ENCODE data around the gene NSDHL.

Gene NSDHL

DNA sequence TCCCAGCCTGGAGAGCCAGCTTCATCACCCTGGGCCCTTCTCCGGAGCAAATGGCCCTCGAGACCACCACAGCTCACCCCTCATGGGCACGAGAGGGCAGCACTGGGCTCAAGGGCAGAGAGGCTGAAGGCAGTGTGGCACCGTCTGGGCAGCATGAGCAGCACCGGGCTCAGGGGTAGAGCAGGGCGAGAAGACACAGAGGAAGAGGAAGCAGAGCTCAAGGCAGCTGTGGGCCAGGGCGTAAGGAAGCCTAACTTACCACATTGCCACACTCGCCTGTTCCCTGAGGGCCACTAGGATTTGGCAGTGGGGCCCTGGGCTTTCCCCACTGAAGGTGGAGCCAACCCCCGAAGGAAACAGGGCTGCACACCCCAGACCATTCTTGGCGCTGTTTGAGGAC, 82.5 kb downstream of the NSDHL start:
- TF ChIP-seq JUND (IDR thresholded peaks at IDR 0.05; ENCODE audit: low read depth): no peak
- no peak for DNase-seq (ENCODE audit: low read depth in 1 of 2, low spot score in 1 of 2)
- in situ Hi-C loops (cut with HindIII; ENCODE audit: low pct_unique_long_range_greater_than_20kb, low sequenced_read_pairs): no loop called here

- in situ Hi-C loops (cut with HindIII; ENCODE audit: low pct_unique_long_range_greater_than_20kb, low sequenced_read_pairs): no loop called here
- no peak for TF ChIP-seq JUND (IDR thresholded peaks at IDR 0.05; ENCODE audit: low read depth)
- DNase-seq (ENCODE audit: low read depth in 1 of 2, low spot score in 1 of 2): no peak
These were observed 83.0 kb downstream of the NSDHL start for GRCh38 chrX:152913910-152914309.

- DNase-seq (ENCODE audit: low read depth in 1 of 2, low spot score in 1 of 2): peak in 1 of 2 experiments; percentile 19
- in situ Hi-C loops (cut with HindIII; ENCODE audit: low pct_unique_long_range_greater_than_20kb, low sequenced_read_pairs): no loop called here
- no peak for TF ChIP-seq JUND (IDR thresholded peaks at IDR 0.05; ENCODE audit: low read depth)
These were observed 84.8 kb downstream of the NSDHL start for GRCh38 chrX:152915541-152916241.

GRCh38 chrX:152917656-152918579, 87.1 kb downstream of the NSDHL start:
- no peak for TF ChIP-seq JUND (IDR thresholded peaks at IDR 0.05; ENCODE audit: low read depth)
- no peak for DNase-seq (ENCODE audit: low read depth in 1 of 2, low spot score in 1 of 2)
- in situ Hi-C loops (cut with HindIII; ENCODE audit: low pct_unique_long_range_greater_than_20kb, low sequenced_read_pairs): no loop called here

DNA sequence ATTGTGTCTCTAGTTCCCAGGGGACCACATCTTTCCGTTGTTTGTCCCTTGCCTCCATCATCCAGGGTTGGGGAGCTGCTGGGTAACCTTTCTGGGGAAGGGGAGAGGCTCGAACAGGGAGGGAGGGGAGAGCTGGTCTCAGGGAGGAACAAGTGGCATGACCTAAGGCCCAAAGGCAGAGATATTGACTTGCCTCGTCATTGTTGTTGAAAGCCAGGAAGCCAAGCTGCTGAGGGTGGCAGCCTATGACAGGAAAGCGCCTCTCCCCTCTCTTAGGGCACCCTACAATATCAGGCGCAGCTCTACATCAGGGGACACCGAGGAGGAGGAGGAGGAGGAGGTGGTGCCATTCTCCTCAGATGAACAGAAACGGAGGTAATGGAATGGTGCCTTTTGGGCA, 87.8 kb downstream of the NSDHL start:
- TF ChIP-seq JUND (IDR thresholded peaks at IDR 0.05; ENCODE audit: low read depth): no peak
- in situ Hi-C loops (cut with HindIII; ENCODE audit: low pct_unique_long_range_greater_than_20kb, low sequenced_read_pairs): no loop called here
- no peak for DNase-seq (ENCODE audit: low read depth in 1 of 2, low spot score in 1 of 2)
